Adipose tissue (tissue), 3 donors: ENCODE results near the gene ARHGAP31. TPM values are rescaled to one million over a fixed set of nuclear protein-coding genes. Genes with fewer than 3 reads are reported as not detected.
"Not testable (repeated sequence)": the region's sequence is repeated elsewhere in the genome, so short reads cannot be mapped to it uniquely, and the experiment has no call there.

Source experiments
- H3K27ac ChIP-seq: one replicate; pipeline ENCODE4 v1.5.1; 2013; ENCODE audit warnings: low read depth, low read length
- WGBS, 3 donors: extraction: QIAGEN DNeasy Blood & Tissue Kit; methylation state at CpG; one replicate each; pipeline ENCODE4 v1.1.7; 2013; 5-methylcytosine and 5-hydroxymethylcytosine counted together
- polyA plus RNA-seq, 3 donors: library from polyadenylated mRNA; stranded (reverse); fragments of 200-250 nt; gene quantifications; one replicate each; pipeline ENCODE4 v1.2.3, GENCODE V29; 2013
- donor health status: healthy with polysubstance abuse.
- donor health status: Bipolar disorder and iron deficiency.
- donor health status: healthy.

Gene ARHGAP31
- polyA plus RNA-seq: 10 to 100 TPM in 1 of 3 donors, 1 to 10 TPM in 2; 2.0 to 17.1 (median 7.4) TPM

- H3K27ac ChIP-seq: peak within 1 kb of the TSS; percentile 73
- WGBS, 3 donors: 0% methylated on average over 53 to 55 of the region's 55 CpGs
These were observed at the start of gene ARHGAP31 for GRCh38 chr3:119293871-119294695. Gene ARHGAP31 (plus strand): TSS chr3:119294383. CDS start chr3:119294905, 522 bp downstream.

GRCh38 chr3:119245778-119246177 lies 48.4 kb upstream of the ARHGAP31 start:
- no peak overlapping the region for H3K27ac ChIP-seq
- 40 to 86% (median 46%) methylated on average over 2 of the region's 2 CpGs for WGBS, 3 donors

- H3K27ac ChIP-seq: no peak overlapping the region
- 89 to 96% (median 93%) methylated on average over 2 of the region's 2 CpGs for WGBS, 3 donors
These were observed 39.0 kb upstream of the ARHGAP31 start for GRCh38 chr3:119255214-119255613.

- WGBS, 3 donors: 88 to 95% (median 89%) methylated on average over 2 of the region's 2 CpGs
- no peak overlapping the region for H3K27ac ChIP-seq
These were observed 37.1 kb upstream of the ARHGAP31 start for GRCh38 chr3:119257111-119257510.

- WGBS, 3 donors: 73 to 84% (median 83%) methylated on average over 8 of the region's 8 CpGs
- no peak overlapping the region for H3K27ac ChIP-seq
These were observed 36.4 kb upstream of the ARHGAP31 start for GRCh38 chr3:119257654-119258410.

- WGBS, 3 donors: 8 to 36% (median 20%) methylated on average over 1 of the region's 1 CpG
- H3K27ac ChIP-seq: no peak overlapping the region
These were observed 35.3 kb upstream of the ARHGAP31 start for GRCh38 chr3:119258915-119259314.

GRCh38 chr3:119259821-119260220 lies 34.4 kb upstream of the ARHGAP31 start:
- WGBS, 3 donors: 80 to 94% (median 91%) methylated on average over 4 of the region's 4 CpGs
- H3K27ac ChIP-seq: no peak overlapping the region

- H3K27ac ChIP-seq: no peak overlapping the region
- WGBS, 3 donors: 71 to 80% (median 77%) methylated on average over 5 to 6 of the region's 6 CpGs
These were observed 33.1 kb upstream of the ARHGAP31 start for GRCh38 chr3:119261055-119261454.

GRCh38 chr3:119270212-119270611 lies 24.0 kb upstream of the ARHGAP31 start:
- H3K27ac ChIP-seq: not testable (repeated sequence)
- 72 to 86% (median 76%) methylated on average over 2 of the region's 2 CpGs for WGBS, 3 donors

- 75 to 85% (median 78%) methylated on average over 5 of the region's 5 CpGs for WGBS, 3 donors
- no peak overlapping the region for H3K27ac ChIP-seq
These were observed 17.5 kb upstream of the ARHGAP31 start for GRCh38 chr3:119276680-119277079.

- WGBS, 3 donors: 50 to 63% (median 62%) methylated on average over 6 of the region's 6 CpGs
- no peak overlapping the region for H3K27ac ChIP-seq
These were observed 15.1 kb upstream of the ARHGAP31 start for GRCh38 chr3:119279101-119279554.

GRCh38 chr3:119279584-119280243 lies 14.5 kb upstream of the ARHGAP31 start:
- 65 to 80% (median 65%) methylated on average over 5 of the region's 5 CpGs for WGBS, 3 donors
- no peak overlapping the region for H3K27ac ChIP-seq

- WGBS, 3 donors: 82 to 94% (median 92%) methylated on average over 3 of the region's 3 CpGs
- H3K27ac ChIP-seq: no peak overlapping the region
These were observed 5.3 kb upstream of the ARHGAP31 start for GRCh38 chr3:119288669-119289403.

- 59 to 95% (median 90%) methylated on average over 2 of the region's 2 CpGs for WGBS, 3 donors
- no peak overlapping the region for H3K27ac ChIP-seq
These were observed 4.8 kb upstream of the ARHGAP31 start for GRCh38 chr3:119289404-119289770.

- H3K27ac ChIP-seq: no peak overlapping the region
These were observed 3.6 kb upstream of the ARHGAP31 start for GRCh38 chr3:119290613-119291012.

- no peak overlapping the region for H3K27ac ChIP-seq
These were observed 3.0 kb upstream of the ARHGAP31 start for GRCh38 chr3:119291062-119291700.

GRCh38 chr3:119292666-119293065 lies 1.5 kb upstream of the ARHGAP31 start:
- WGBS, 3 donors: 80 to 91% (median 86%) methylated on average over 4 of the region's 4 CpGs
- no peak overlapping the region for H3K27ac ChIP-seq

More at GRCh38 chr3:119291062-119291700, 3.0 kb upstream of the ARHGAP31 start:
- 49 to 87% (median 85%) methylated on average over 7 of the region's 7 CpGs for WGBS, 3 donors
